Measurements from ENCODE around the gene SUPV3L1.
A peak's percentile ranks its signal among the peaks of the same experiment; 100 is the strongest.

GRCh38 chr10:69179089-69179742, 818 bp upstream of the SUPV3L1 start:
- TF ChIP-seq USF1 (CRISPR knock-in tag; IDR thresholded peaks at IDR 0.05) (no peak), LARP7 (IDR thresholded peaks at IDR 0.05) (0 out of 2 replicates have a peak, but pooled peaks have one; percentile 56), CTCF (IDR thresholded peaks at IDR 0.05 in 2 of 3, conservative IDR thresholded peaks at IDR 0.05 in 1 of 3; ENCODE audit: insufficient read depth in 2 of 3, low read depth in 1 of 3, low read length in 3 of 3) (no peak), FOXJ3 (CRISPR knock-in tag; IDR thresholded peaks at IDR 0.05) (no peak), POLR2A (conservative IDR thresholded peaks at IDR 0.05) (no peak), HNRNPL (IDR thresholded peaks at IDR 0.05; ENCODE audit: low read depth, low read length) (no peak), ZNF436 (CRISPR knock-in tag; IDR thresholded peaks at IDR 0.05) (no peak)
- TF ChIP-seq, protein P1, sequence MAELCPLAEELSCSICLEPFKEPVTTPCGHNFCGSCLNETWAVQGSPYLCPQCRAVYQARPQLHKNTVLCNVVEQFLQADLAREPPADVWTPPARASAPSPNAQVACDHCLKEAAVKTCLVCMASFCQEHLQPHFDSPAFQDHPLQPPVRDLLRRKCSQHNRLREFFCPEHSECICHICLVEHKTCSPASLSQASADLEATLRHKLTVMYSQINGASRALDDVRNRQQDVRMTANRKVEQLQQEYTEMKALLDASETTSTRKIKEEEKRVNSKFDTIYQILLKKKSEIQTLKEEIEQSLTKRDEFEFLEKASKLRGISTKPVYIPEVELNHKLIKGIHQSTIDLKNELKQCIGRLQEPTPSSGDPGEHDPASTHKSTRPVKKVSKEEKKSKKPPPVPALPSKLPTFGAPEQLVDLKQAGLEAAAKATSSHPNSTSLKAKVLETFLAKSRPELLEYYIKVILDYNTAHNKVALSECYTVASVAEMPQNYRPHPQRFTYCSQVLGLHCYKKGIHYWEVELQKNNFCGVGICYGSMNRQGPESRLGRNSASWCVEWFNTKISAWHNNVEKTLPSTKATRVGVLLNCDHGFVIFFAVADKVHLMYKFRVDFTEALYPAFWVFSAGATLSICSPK (IDR thresholded peaks at IDR 0.05; ENCODE audit: borderline replicate concordance), result no peak

Data from K562 (cell line).